Measurements from ENCODE around the gene EXOC2. TPM values are rescaled to one million over a fixed set of nuclear protein-coding genes. Genes with fewer than 3 reads are reported as not detected.

The EXOC2 gene
- total RNA-seq, 1 experiment from 2014 or later, result 24.5 TPM

GRCh38 chr6:635233-635632 lies 57.7 kb downstream of the EXOC2 start:
- no peaks in the 10 kb centered on the region for H3K79me2 ChIP-seq (ENCODE audit: insufficient read depth, low read length)
- intact Hi-C loops (cut with micrococcal nuclease), result no loop called here
- H3K36me3 ChIP-seq (ENCODE audit: control insufficient read depth in 1 of 2, insufficient read depth in 2 of 2, low read length in 2 of 2), result no peaks in the 10 kb centered on the region; a peak in 2 of 4 replicates
- H4K20me1 ChIP-seq (ENCODE audit: insufficient read depth), result no peaks in the 10 kb centered on the region
- ChIA-PET RAD21 (ENCODE audit: low non-redundant PET in 1 of 2, low total read pairs in 2 of 2, uncharacterized antibody in 2 of 2, unreplicated experiment in 2 of 2) (no interaction called here), CTCF (no interaction called here), POLR2A (no interaction called here)
- no peaks in the 10 kb centered on the region for H3K9me3 ChIP-seq (ENCODE audit: control insufficient read depth in 1 of 2, insufficient read depth in 1 of 2, low read depth in 1 of 2, low read length in 2 of 2)
- ATAC-seq, result no peak
- no peak overlapping the region for H3K9ac ChIP-seq (ENCODE audit: low read length)
- no peak overlapping the region for H3K4me3 ChIP-seq (replicated peaks in 1 of 2; ENCODE audit: low read depth in 1 of 2, low read length in 2 of 2)
- no peak overlapping the region for H3K27ac ChIP-seq (ENCODE audit: low read depth, low read length)
- no peak for DNase-seq (ENCODE audit: low read depth, low spot score)
- H3K4me2 ChIP-seq (ENCODE audit: low read length), result no peak overlapping the region
- no peaks in the 10 kb centered on the region for H3K27me3 ChIP-seq (ENCODE audit: insufficient read depth, low read length)
- H3K4me1 ChIP-seq (ENCODE audit: control insufficient read depth in 1 of 2, insufficient read depth in 2 of 2, low read length in 2 of 2), result no peaks in the 10 kb centered on the region
- H2AFZ ChIP-seq (ENCODE audit: low read depth, low read length, poor library complexity, severe bottlenecking), result no peak overlapping the region
- no peaks in the 10 kb centered on the region for H3K9me2 ChIP-seq (ENCODE audit: insufficient read depth)
- no TSS peak for BruUV-seq (replicated peaks)
- TF ChIP-seq ATF3 (IDR thresholded peaks at IDR 0.05) (no peak), CBX3 (IDR thresholded peaks at IDR 0.05; ENCODE audit: low read depth) (no peak), RAD21 (IDR thresholded peaks at IDR 0.05; ENCODE audit: low read depth) (no peak), SIN3A (IDR thresholded peaks at IDR 0.05; ENCODE audit: low read depth) (no peak), EGR1 (IDR thresholded peaks at IDR 0.05; ENCODE audit: low read depth) (no peak), CTCF (IDR thresholded peaks at IDR 0.05 in 2 of 3, conservative IDR thresholded peaks at IDR 0.05 in 1 of 3; ENCODE audit: borderline replicate concordance in 1 of 3, insufficient read depth in 1 of 3, low read depth in 2 of 3, low read length in 2 of 3) (no peak), CEBPB (IDR thresholded peaks at IDR 0.05; ENCODE audit: low read depth) (no peak), POLR2A (IDR thresholded peaks at IDR 0.05; ENCODE audit: borderline replicate concordance, extremely low read depth, insufficient read depth, insufficient read length) (no peak), JUND (IDR thresholded peaks at IDR 0.05) (no peak), POLR2AphosphoS5 (IDR thresholded peaks at IDR 0.05; ENCODE audit: low read depth, low read length) (no peak), YY1 (IDR thresholded peaks at IDR 0.05; ENCODE audit: extremely low read depth, insufficient replicate concordance, low read depth, low read length) (no peak), REST (IDR thresholded peaks at IDR 0.05; ENCODE audit: low read depth) (no peak)

Measured in HCT116 (cell line).